CD4-positive, alpha-beta T cell treated with Interleukin-1 beta for 1 hour (primary cell): Measurements from ENCODE around the gene MRPL54.
"Not testable (repeated sequence)": the region's sequence is repeated elsewhere in the genome, so short reads cannot be mapped to it uniquely, and the experiment has no call there.

Source experiments
- DNase-seq, 2 donors: peaks; one replicate each; pipeline ENCODE4 v3.0.0-alpha.2; 2020 to 2022

The MRPL54 gene

DNA sequence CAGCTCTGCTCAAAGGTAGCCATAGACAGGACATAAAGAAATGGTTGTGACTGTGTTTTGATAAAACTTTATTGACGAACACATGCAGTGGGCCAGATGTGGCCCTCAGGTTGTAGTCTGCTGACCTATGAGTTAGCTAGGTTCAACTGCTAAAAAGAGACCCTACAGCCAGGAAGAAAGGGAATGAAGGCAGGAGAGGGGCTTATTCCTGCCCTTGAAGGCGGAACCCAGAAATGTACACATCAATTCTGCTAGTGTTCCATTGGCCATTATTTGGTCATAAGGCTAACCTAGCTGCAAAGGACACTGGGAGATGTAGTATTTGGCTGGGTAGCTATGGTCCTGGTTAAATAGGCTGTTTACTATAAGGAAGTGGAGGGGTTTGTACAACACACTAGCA lies 19.0 kb upstream of the MRPL54 start:
- DNase-seq, result no peak

GRCh38 chr19:3745363-3746045 lies 17.0 kb upstream of the MRPL54 start:
- DNase-seq, result no peak

DNA sequence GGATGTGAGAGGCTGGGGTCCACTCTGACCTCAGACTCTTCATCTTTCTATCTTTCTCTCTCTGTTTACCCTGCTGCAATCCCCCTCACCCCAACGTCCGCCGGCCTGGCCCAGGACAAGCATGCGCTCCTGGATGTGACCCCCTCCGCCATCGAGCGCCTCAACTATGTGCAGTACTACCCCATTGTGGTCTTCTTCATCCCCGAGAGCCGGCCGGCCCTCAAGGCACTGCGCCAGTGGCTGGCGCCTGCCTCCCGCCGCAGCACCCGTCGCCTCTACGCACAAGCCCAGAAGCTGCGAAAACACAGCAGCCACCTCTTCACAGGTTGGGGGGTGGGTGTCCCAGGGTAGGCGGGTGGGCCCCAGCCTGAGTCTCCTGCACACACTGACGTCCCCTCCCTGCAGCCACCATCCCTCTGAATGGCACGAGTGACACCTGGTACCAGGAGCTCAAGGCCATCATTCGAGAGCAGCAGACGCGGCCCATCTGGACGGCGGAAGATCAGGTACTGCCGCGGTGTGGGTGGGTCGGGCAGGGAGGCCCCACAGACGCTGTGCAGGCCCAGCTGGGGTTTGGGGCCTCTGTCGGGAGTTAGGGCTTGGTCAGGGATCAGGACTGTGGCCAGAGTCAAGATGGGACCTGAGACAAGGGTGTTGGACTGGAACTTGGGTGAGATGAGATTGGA lies 16.0 kb upstream of the MRPL54 start:
- DNase-seq, result no peak

- no peak for DNase-seq
These were observed 13.5 kb upstream of the MRPL54 start for GRCh38 chr19:3748965-3749364.

DNA sequence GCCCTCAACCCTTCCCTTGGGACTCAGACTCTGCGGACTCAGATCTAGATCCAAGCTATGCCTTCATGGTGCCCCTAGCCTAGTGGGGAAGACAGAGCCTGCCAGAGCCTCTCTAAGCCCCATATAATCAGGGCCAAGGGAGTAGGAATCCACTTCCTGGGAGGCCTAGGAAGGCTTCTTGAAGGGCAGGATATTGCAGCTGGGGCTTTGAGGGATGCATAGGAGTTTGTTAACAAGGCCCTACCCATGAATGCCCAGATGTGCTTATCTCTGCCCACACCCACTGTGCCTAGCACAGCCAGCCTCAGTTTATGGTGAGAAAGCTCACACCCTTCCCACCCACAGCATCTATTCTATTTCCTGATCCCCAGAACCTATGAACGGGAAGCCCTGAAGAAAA lies 12.3 kb upstream of the MRPL54 start:
- DNase-seq, result no peak

DNA sequence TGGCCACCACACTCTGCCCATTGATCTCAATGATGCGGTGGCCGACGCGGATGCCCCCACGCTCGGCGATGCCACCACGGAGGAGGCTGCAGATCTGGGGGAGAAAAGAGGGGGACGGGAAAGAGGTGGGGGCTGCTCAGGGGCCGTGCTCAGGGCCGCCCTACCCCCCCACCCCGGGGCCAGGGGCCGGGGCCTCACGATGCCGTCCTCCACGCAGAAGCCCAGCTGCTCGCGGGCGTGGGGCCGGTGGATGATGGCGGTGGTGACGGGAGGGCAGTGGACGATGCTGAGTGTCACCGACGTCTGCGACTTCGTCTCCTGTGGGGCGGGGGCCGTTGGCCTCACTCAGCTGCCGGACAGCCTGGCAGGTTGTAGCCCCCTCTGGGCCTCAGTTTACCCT lies 11.2 kb upstream of the MRPL54 start:
- no peak for DNase-seq

GRCh38 chr19:3752492-3752891 lies 10.0 kb upstream of the MRPL54 start:
- no peak for DNase-seq

- DNase-seq, result no peak
These were observed 8.7 kb upstream of the MRPL54 start for GRCh38 chr19:3753631-3754410.

- DNase-seq, result not testable (repeated sequence)
These were observed 4.8 kb upstream of the MRPL54 start for GRCh38 chr19:3757705-3758104.

DNA sequence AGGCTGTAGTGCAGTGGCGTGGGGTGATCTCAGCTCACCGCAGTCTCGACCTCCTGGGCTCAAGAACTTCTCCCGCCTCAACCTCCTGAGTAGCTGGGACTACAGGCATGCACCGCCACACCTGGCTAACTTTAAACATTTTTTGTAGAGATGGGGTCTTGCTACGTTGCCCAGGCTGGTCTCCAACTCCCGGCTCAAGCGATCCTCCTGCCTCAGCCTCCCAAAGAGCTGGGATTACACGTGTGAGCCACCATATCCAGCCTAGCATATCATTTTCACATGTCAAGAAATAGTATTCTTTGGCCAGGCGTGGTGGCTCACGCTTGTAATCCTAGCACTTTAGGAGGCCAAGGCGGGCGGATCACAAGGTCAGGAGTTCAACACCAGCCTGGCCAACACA lies 4.2 kb upstream of the MRPL54 start:
- DNase-seq, result not testable (repeated sequence)

- DNase-seq, result no peak
These were observed 2.8 kb upstream of the MRPL54 start for GRCh38 chr19:3759482-3760254.

- peak; percentile 19 to 56 for DNase-seq
These were observed 1.6 kb upstream of the MRPL54 start for GRCh38 chr19:3760871-3761361.

GRCh38 chr19:3761382-3762129 lies 926 bp upstream of the MRPL54 start, which contains the start of gene APBA3:
TSS of gene APBA3 (minus strand) at chr19:3761692. CDS start at chr19:3760264, 1,428 bp downstream.
- peak; percentile 95 to 97 for DNase-seq

GRCh38 chr19:3762130-3762473 lies 380 bp upstream of the MRPL54 start:
- no peak for DNase-seq

DNA sequence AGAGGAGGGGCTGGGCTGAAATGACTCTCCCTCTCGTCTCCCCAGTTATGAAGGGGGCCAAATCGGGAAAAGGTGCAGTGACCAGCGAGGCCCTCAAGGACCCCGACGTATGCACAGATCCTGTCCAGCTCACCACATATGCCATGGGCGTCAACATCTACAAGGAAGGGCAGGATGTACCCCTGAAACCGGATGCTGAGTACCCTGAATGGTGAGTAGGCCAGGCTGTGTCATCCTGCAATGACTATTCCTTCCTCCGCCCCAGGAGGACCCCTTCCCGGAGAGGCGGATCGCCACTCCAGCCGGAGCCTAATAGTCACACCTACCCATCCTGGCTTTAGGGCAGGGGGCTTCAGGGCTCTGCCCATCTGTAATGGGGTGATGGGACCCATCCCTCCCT lies 2.6 kb downstream of the MRPL54 start:
- DNase-seq, result no peak

- not testable (repeated sequence) for DNase-seq
These were observed 3.3 kb downstream of the MRPL54 start for GRCh38 chr19:3765757-3766156.

DNA sequence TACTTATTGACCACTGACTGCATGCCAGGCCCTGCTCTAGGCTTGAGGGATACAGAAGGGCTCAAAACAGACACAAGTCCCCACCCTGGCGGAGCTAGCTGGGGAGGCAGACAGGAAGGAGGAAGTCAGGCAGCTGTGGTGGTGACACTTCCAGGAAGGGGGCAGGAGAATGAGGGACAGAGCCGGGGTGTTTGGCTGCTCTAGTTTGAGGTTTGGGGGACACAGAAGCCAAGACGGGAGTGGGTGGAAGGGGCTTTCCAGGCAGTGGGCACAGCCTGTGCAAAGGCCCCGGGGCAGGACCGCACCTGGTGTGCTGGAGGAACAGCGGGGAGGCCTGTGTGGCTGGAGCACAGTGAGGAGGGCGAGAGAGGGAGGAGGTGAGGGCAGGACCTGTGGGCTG lies 4.0 kb downstream of the MRPL54 start:
- DNase-seq, result no peak

DNA sequence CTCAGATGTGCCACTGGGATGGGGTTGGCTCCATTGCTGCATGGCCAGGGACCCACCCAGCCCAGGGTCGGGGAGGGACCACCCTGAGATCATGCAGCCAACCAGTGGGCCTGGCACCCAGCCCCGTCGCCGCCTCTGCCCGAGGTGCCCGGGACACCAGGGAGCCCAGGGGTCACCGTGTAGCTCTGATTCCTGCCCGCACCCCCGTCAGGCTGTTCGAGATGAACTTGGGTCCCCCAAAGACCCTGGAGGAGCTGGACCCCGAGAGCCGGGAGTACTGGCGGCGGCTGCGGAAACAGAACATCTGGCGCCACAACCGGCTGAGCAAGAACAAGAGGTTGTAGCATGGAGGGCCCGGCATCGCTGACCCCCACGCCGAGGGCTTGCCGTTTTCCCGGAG lies 4.6 kb downstream of the MRPL54 start:
- DNase-seq, result no peak

DNA sequence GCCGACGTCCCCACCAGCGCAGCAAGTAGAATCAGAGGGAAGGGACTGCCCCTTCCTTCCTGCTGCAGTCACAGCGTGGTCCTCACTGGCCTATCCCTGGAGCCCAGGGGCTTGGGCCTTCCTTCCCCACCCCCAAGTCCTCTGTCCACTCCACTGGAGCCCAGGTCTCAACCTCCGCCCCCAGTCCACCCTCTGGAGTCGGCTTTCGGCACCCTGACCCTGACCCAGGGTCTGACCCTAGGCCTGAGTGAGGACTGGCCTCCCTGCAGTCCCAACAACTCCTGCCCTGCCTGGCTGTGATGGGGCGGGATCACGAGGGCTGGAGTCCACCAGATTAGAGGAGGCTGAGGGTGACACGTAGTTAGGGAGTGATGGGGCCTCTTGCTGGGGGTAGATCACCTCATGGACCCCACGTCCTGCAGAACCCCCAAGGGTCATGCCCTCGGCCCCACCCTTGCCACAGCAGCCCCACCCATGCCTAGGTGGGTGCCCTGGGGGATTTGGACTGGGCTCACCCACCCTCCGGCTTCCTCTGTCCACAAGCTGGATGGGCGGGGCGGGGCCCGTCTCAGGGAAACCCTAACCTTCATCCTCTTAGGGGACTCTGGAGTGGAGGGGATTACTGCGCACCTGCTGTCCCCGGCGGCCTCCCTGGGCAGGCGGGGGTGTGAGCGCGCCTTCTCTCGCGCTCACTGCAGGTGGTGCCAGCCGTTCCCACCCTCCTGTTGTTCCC lies 5.7 kb downstream of the MRPL54 start:
- no peak for DNase-seq

DNA sequence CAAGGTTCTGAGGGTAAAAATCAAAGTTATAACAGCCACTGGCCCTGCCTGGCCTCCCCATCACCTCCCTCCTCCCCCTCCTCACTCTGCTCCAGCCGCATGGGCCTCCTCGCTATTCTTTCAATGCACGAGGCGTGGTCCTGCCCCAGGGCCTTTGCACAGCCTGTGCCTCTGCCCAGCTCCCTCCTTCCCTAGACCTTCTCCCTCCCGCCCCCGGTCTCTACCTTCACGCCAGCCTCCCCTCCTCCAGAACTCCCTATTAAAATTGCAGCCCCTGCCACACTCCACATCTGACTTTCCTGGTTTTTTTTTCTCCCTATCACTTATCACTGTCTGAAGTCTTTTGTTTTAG lies 6.2 kb downstream of the MRPL54 start:
- DNase-seq, result no peak

- no peak for DNase-seq
These were observed 7.0 kb downstream of the MRPL54 start for GRCh38 chr19:3769494-3769893.
